Keratinocyte (primary cell): ENCODE data around the gene RHCG. TPM values are rescaled to one million over a fixed set of nuclear protein-coding genes. Genes with fewer than 3 reads are reported as not detected.

Experiments
- DNase-seq: peaks from one replicate; pipeline ENCODE4 v3.0.0-alpha.2; 2011; ENCODE audit warnings: low read depth, missing footprints, low spot score
- FAIRE-seq: peaks from 2 replicates; lab custom pipeline; 2011; peaks lifted over from hg19 to GRCh38; lab: Jason Lieb, UNC
- H2AFZ ChIP-seq: 2 replicates; pipeline ENCODE4 v1.6.0; 2012; ENCODE audit warnings: low read length, control low read depth, inconsistent platforms; ENCODE audit not compliant: control insufficient read depth
- H3K27ac ChIP-seq: 2 replicates; pipeline ENCODE4 v1.5.1; 2011; ENCODE audit warnings: low read length; ENCODE audit not compliant: control insufficient read depth, insufficient read depth
- H3K27me3 ChIP-seq: 3 replicates; pipeline ENCODE4 v1.6.0; 2011; ENCODE audit warnings: low read length; ENCODE audit not compliant: control insufficient read depth, insufficient read depth; ENCODE audit errors: extremely low read depth
- H3K36me3 ChIP-seq, 2 experiments: 2 replicates in 1 of 2; 3 replicates in 1 of 2; pipeline ENCODE4 v1.5.1; 2011; ENCODE audit warnings: low read length in 2 of 2, mild to moderate bottlenecking in 1 of 2; ENCODE audit not compliant: control insufficient read depth in 2 of 2, insufficient read depth in 2 of 2; ENCODE audit errors: extremely low read depth in 1 of 2
- H3K4me1 ChIP-seq: 3 replicates; pipeline ENCODE4 v1.5.1; 2011; ENCODE audit warnings: low read length; ENCODE audit not compliant: control insufficient read depth, insufficient read depth; ENCODE audit errors: extremely low read depth
- H3K4me2 ChIP-seq: 3 replicates; pipeline ENCODE4 v1.6.0; 2011; ENCODE audit warnings: low read depth, low read length; ENCODE audit not compliant: control insufficient read depth, insufficient read depth; ENCODE audit errors: extremely low read depth
- H3K4me3 ChIP-seq, 3 experiments: fragments of 200-600 bp in 1 of 3; sonication (generic) in 1 of 3; 2 replicates in 2 of 3; 3 replicates in 1 of 3; pipeline ENCODE4 v1.5.1; 2011 to 2016; ENCODE audit warnings: low read length in 3 of 3, mild to moderate bottlenecking in 3 of 3, control low read depth in 2 of 3, inconsistent platforms in 1 of 3, low read depth in 1 of 3, mixed read lengths in 1 of 3, mixed run types in 1 of 3, moderate library complexity in 1 of 3; ENCODE audit not compliant: control insufficient read depth in 2 of 3, insufficient read depth in 2 of 3; ENCODE audit errors: extremely low read depth in 1 of 3
- H3K79me2 ChIP-seq: 2 replicates; pipeline ENCODE4 v1.6.0; 2012; ENCODE audit warnings: low read length; ENCODE audit not compliant: control insufficient read depth, insufficient read depth
- H3K9ac ChIP-seq: 3 replicates; pipeline ENCODE4 v1.6.0; 2011; ENCODE audit warnings: low read length; ENCODE audit not compliant: control insufficient read depth, insufficient read depth; ENCODE audit errors: extremely low read depth
- H3K9me1 ChIP-seq: 3 replicates; pipeline ENCODE4 v1.6.0; 2011; ENCODE audit warnings: low read length; ENCODE audit not compliant: control insufficient read depth, insufficient read depth; ENCODE audit errors: extremely low read depth
- H3K9me3 ChIP-seq: 2 replicates; pipeline ENCODE4 v1.5.1; 2012; ENCODE audit warnings: low read depth, low read length; ENCODE audit not compliant: control insufficient read depth
- H4K20me1 ChIP-seq: 3 replicates; pipeline ENCODE4 v1.6.0; 2011; ENCODE audit warnings: low read length; ENCODE audit not compliant: control insufficient read depth, insufficient read depth; ENCODE audit errors: extremely low read depth
- EZH2 ChIP-seq: IDR thresholded peaks from one replicate; pipeline ENCODE4 v1.6.1; 2012; ENCODE audit warnings: inconsistent platforms, mild to moderate bottlenecking, low read length, moderate library complexity
- dilution Hi-C: fragments of 300-500 bp; cut with MboI; formaldehyde crosslinking; loops from one replicate; pipeline ENCODE4 v1.7.0; 2020; ENCODE audit warnings: low sequenced_read_pairs; ENCODE audit not compliant: extremely low pct_ligation_motif_present
- polyA plus RNA-seq, 5 experiments: library from polyadenylated mRNA; depleted of rRNA in 3 of 5; stranded (reverse) in 3 of 5; stranded (forward) in 1 of 5; unstranded in 1 of 5; fragments of >200 nt; gene quantifications; 1 replicate in 1 of 5; 2 replicates in 3 of 5; 3 replicates in 1 of 5; pipeline versions ENCODE4 v1.2.1 to v1.2.3, GENCODE V29; 2011 to 2012; ENCODE audit warnings: missing spikeins in 2 of 5, low read depth in 1 of 5, low replicate concordance in 1 of 5
- TF ChIP-seq, protein P1 (sequence below), 3 experiments: IDR thresholded peaks in 1 of 3; conservative IDR thresholded peaks in 1 of 3; optimal IDR thresholded peaks in 1 of 3; 2 replicates in 2 of 3; 3 replicates in 1 of 3; pipeline versions ENCODE3 to v1.5.1; 2011; ENCODE audit warnings: low read length in 3 of 3, mild to moderate bottlenecking in 3 of 3, moderate library complexity in 2 of 3, control low read depth in 1 of 3, inconsistent platforms in 1 of 3; ENCODE audit not compliant: insufficient read depth in 2 of 3; ENCODE audit errors: extremely low read depth in 1 of 3

The RHCG gene
- polyA plus RNA-seq, 1 donor (not counting 4 experiments of a cell fraction or from before 2014, with no cell fraction given), result 6.9 TPM

DNA sequence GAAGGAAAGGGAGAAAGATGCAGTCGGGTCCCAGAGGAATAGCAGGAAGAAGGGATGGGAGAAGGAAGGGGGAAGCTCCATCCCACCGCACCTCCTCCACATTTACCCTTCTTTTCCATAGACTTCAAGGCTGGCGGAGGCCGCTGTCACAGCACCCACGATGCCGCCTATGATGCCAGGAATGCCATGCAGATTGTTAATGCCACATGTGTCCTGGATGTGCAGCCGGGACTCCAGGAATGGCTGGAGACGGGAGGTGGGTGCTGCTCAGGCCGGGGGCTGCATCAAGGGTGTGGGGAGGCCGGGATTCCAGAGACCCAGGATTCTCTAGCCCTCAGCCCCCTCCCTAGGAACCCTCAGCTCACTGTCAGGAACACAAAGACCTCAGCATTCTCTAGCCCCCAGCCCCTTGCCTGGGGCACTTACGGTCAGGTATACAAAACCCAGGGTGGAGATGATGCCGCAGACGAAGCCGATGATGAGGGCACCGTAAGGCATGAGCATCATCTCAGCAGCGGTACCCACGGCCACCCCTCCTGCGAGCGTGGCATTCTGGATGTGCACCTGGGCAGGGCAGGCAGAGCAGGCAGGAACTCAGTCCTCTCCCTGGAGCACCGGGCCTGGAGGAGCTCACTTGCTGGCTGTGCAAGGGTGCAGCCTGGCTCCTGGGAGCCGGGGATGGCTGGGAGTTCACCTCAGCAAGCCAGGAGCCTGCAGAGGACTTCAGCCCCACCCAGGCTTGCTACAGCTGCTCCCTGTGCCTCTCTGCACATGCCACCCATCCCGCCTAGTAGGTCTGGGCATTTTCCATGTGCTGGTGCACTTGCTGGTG lies 18.8 kb downstream of the RHCG start:
- Histone ChIP-seq H4K20me1 (no peaks in the 10 kb centered on the region), H3K9me1 (no peaks in the 10 kb centered on the region), H3K4me3 (no peak overlapping the region), H3K27ac (no peak overlapping the region), H3K27me3 (peaks cover 12% of the 10 kb centered on the region), H3K9ac (no peak overlapping the region), H2AFZ (no peak overlapping the region), H3K4me1 (no peaks in the 10 kb centered on the region), H3K9me3 (no peaks in the 10 kb centered on the region), H3K36me3 (no peaks in the 10 kb centered on the region), H3K79me2 (no peaks in the 10 kb centered on the region), H3K4me2 (no peak overlapping the region)
- DNase-seq, result no peak
- FAIRE-seq, result no peak
- no peak for TF ChIP-seq EZH2
- TF ChIP-seq, protein P1, sequence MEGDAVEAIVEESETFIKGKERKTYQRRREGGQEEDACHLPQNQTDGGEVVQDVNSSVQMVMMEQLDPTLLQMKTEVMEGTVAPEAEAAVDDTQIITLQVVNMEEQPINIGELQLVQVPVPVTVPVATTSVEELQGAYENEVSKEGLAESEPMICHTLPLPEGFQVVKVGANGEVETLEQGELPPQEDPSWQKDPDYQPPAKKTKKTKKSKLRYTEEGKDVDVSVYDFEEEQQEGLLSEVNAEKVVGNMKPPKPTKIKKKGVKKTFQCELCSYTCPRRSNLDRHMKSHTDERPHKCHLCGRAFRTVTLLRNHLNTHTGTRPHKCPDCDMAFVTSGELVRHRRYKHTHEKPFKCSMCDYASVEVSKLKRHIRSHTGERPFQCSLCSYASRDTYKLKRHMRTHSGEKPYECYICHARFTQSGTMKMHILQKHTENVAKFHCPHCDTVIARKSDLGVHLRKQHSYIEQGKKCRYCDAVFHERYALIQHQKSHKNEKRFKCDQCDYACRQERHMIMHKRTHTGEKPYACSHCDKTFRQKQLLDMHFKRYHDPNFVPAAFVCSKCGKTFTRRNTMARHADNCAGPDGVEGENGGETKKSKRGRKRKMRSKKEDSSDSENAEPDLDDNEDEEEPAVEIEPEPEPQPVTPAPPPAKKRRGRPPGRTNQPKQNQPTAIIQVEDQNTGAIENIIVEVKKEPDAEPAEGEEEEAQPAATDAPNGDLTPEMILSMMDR (optimal IDR thresholded peaks at IDR 0.05 in 1 of 3, IDR thresholded peaks at IDR 0.05 in 1 of 3, conservative IDR thresholded peaks at IDR 0.05 in 1 of 3; ENCODE audit: extremely low read depth in 1 of 3, insufficient read depth in 2 of 3, low read length in 3 of 3), result no peak
- dilution Hi-C loops, result no loop called here

DNA sequence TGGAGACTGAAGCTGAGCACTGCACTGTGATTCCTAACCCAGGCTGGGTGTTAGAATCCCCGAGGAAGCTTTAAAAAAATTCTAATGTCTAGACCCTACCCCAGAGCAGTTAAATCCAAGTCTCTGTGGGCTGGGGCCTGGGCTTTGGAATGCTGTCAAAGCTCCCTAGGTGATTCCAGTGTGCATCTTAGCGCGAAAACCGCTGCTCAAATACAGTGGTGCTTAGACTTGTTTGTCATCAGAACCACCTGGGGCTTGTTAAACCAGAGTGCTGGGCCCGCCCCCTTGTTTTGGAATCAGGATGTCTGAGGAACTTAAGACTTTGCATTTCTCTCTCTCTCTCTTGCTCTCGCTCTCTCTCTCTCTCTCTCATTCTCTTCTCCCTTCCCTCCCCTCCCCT lies 20.7 kb downstream of the RHCG start:
- no peaks in the 10 kb centered on the region for H3K36me3 ChIP-seq
- no peaks in the 10 kb centered on the region for H4K20me1 ChIP-seq
- no peak overlapping the region for H3K4me2 ChIP-seq
- H3K27me3 ChIP-seq, result peaks cover 21% of the 10 kb centered on the region
- H3K27ac ChIP-seq, result no peak overlapping the region
- no peaks in the 10 kb centered on the region for H3K9me3 ChIP-seq
- no peaks in the 10 kb centered on the region for H3K79me2 ChIP-seq
- TF ChIP-seq EZH2, result no peak
- TF ChIP-seq, protein P1 (optimal IDR thresholded peaks at IDR 0.05 in 1 of 3, IDR thresholded peaks at IDR 0.05 in 1 of 3, conservative IDR thresholded peaks at IDR 0.05 in 1 of 3; ENCODE audit: extremely low read depth in 1 of 3, insufficient read depth in 2 of 3, low read length in 3 of 3), result no peak
- dilution Hi-C loops, result no loop called here
- H3K9ac ChIP-seq, result no peak overlapping the region
- H3K4me1 ChIP-seq, result no peaks in the 10 kb centered on the region
- FAIRE-seq (no peak), DNase-seq (no peak)
- H3K9me1 ChIP-seq, result no peaks in the 10 kb centered on the region
- no peak overlapping the region for H2AFZ ChIP-seq
- no peak overlapping the region for H3K4me3 ChIP-seq
